SK-N-SH treated with all-trans-retinoic acid at 6 μM for 48 hours (cell line): ENCODE results near the gene L2HGDH.

Experiments
- ATAC-seq: fragments of 200-7000 bp; cut with Tn5 transposase; 3 replicates; pipeline ENCODE4 v1.9.1; 2020; ENCODE audit warnings: mild to moderate bottlenecking, moderate library complexity
- ARNTL ChIP-seq: fragments of 450-650 bp; formaldehyde crosslinking; IDR thresholded peaks from 2 replicates; pipeline ENCODE4 v1.5.0; 2020; ENCODE audit warnings: low read depth, mild to moderate bottlenecking, moderate library complexity, borderline replicate concordance
- BACH2 ChIP-seq: fragments of 250-450 bp; sonication (Bioruptor Pico); IDR thresholded peaks from 2 replicates; pipeline ENCODE4 v1.9.0; 2021; ENCODE audit warnings: mild to moderate bottlenecking, borderline replicate concordance
- CSDC2 ChIP-seq: fragments of 250-450 bp; sonication (Bioruptor Pico); IDR thresholded peaks from 2 replicates; pipeline ENCODE4 v1.5.0; 2020; ENCODE audit warnings: mild to moderate bottlenecking, moderate library complexity
- CSRNP3 ChIP-seq: fragments of 250-450 bp; sonication (Bioruptor Pico); IDR thresholded peaks from 2 replicates; pipeline ENCODE4 v1.5.1; 2021; ENCODE audit warnings: mild to moderate bottlenecking, moderate library complexity
- ESRRG ChIP-seq: fragments of 250-450 bp; sonication (Bioruptor Pico); IDR thresholded peaks from 2 replicates; pipeline ENCODE4 v1.6.1; 2021; ENCODE audit warnings: mild to moderate bottlenecking
- GLIS3 ChIP-seq: fragments of 250-450 bp; sonication (Bioruptor Pico); IDR thresholded peaks from 2 replicates; pipeline ENCODE4 v1.5.0; 2020; ENCODE audit warnings: mild to moderate bottlenecking, moderate library complexity
- ISL1 ChIP-seq: fragments of 250-450 bp; sonication (Bioruptor Pico); IDR thresholded peaks from 2 replicates; pipeline ENCODE4 v2.1.2; 2022; ENCODE audit warnings: mild to moderate bottlenecking, moderate library complexity
- OSR1 ChIP-seq: fragments of 250-450 bp; sonication (Bioruptor Pico); IDR thresholded peaks from 2 replicates; pipeline ENCODE4 v1.8.0; 2022; ENCODE audit warnings: moderate library complexity, mild to moderate bottlenecking, inconsistent platforms
- PATZ1 ChIP-seq: fragments of 250-450 bp; sonication (Bioruptor Pico); IDR thresholded peaks from 2 replicates; pipeline ENCODE4 v1.8.0; 2020; ENCODE audit warnings: mild to moderate bottlenecking, moderate library complexity, borderline replicate concordance
- PPARA ChIP-seq: fragments of 250-450 bp; sonication (Bioruptor Pico); IDR thresholded peaks from 2 replicates; pipeline ENCODE4 v1.5.0; 2020; ENCODE audit warnings: mild to moderate bottlenecking, borderline replicate concordance
- RARB ChIP-seq: fragments of 250-450 bp; sonication (Bioruptor Pico); IDR thresholded peaks from 2 replicates; pipeline ENCODE4 v1.8.0; 2021; ENCODE audit warnings: mild to moderate bottlenecking, moderate library complexity
- TCF4 ChIP-seq: fragments of 250-450 bp; sonication (Bioruptor Pico); IDR thresholded peaks from 2 replicates; pipeline ENCODE4 v1.8.0; 2021; ENCODE audit warnings: mild to moderate bottlenecking, moderate library complexity, borderline replicate concordance
- TOX ChIP-seq: fragments of 250-450 bp; sonication (Bioruptor Pico); IDR thresholded peaks from 2 replicates; pipeline ENCODE4 v1.8.0; 2021; ENCODE audit warnings: mild to moderate bottlenecking, moderate library complexity, borderline replicate concordance
- ZC3H10 ChIP-seq: fragments of 250-450 bp; sonication (Bioruptor Pico); IDR thresholded peaks from 2 replicates; pipeline ENCODE4 v1.5.1; 2021; ENCODE audit warnings: mild to moderate bottlenecking, moderate library complexity
- ZFP3 ChIP-seq: fragments of 250-450 bp; sonication (Bioruptor Pico); IDR thresholded peaks from 2 replicates; pipeline ENCODE4 v1.5.0; 2020; ENCODE audit warnings: mild to moderate bottlenecking, moderate library complexity
- ZFP30 ChIP-seq: fragments of 450-650 bp; formaldehyde crosslinking; IDR thresholded peaks from 2 replicates; pipeline ENCODE4 v1.5.0; 2022; ENCODE audit warnings: mild to moderate bottlenecking, moderate library complexity
- ZNF565 ChIP-seq: fragments of 450-650 bp; formaldehyde crosslinking; conservative IDR thresholded peaks from 2 replicates; pipeline ENCODE4 v1.5.0; 2020; ENCODE audit warnings: low read depth, mild to moderate bottlenecking, moderate library complexity
- ZNF70 ChIP-seq: fragments of 450-650 bp; formaldehyde crosslinking; IDR thresholded peaks from 2 replicates; pipeline ENCODE4 v1.5.0; 2020; ENCODE audit warnings: mild to moderate bottlenecking, moderate library complexity
- ZNF8 ChIP-seq: fragments of 450-650 bp; formaldehyde crosslinking; IDR thresholded peaks from 2 replicates; pipeline ENCODE4 v1.5.0; 2020; ENCODE audit warnings: mild to moderate bottlenecking, moderate library complexity
- TF ChIP-seq, protein P1 (sequence below): fragments of 250-450 bp; sonication (Bioruptor Pico); IDR thresholded peaks from 2 replicates; pipeline ENCODE4 v1.5.0; 2020; ENCODE audit warnings: mild to moderate bottlenecking, moderate library complexity
- TF ChIP-seq, protein P2 (sequence below): fragments of 250-450 bp; sonication (Bioruptor Pico); IDR thresholded peaks from 2 replicates; pipeline ENCODE4 v1.8.0; 2021; ENCODE audit warnings: low read depth, mild to moderate bottlenecking, moderate library complexity, borderline replicate concordance
- TF ChIP-seq, protein P3 (sequence below): fragments of 250-450 bp; sonication (Bioruptor Pico); IDR thresholded peaks from 2 replicates; pipeline ENCODE4 v1.5.1; 2020; ENCODE audit warnings: low read depth, mild to moderate bottlenecking, moderate library complexity

The L2HGDH gene

GRCh38 chr14:50353126-50353525 lies 41.1 kb upstream of the L2HGDH start:
- peak; percentile 44; the same call in 2 of the 3 replicates for ATAC-seq
- TF ChIP-seq PPARA (CRISPR knock-in tag) (no peak), ESRRG (CRISPR knock-in tag) (no peak), CSRNP3 (CRISPR knock-in tag) (no peak), ARNTL (no peak), ZFP3 (CRISPR knock-in tag) (no peak), TOX (CRISPR knock-in tag) (no peak), RARB (CRISPR knock-in tag) (no peak), GLIS3 (no peak), ZNF8 (CRISPR knock-in tag) (no peak), ZC3H10 (CRISPR knock-in tag) (no peak), PATZ1 (CRISPR knock-in tag) (no peak)
- TF ChIP-seq, protein P1, sequence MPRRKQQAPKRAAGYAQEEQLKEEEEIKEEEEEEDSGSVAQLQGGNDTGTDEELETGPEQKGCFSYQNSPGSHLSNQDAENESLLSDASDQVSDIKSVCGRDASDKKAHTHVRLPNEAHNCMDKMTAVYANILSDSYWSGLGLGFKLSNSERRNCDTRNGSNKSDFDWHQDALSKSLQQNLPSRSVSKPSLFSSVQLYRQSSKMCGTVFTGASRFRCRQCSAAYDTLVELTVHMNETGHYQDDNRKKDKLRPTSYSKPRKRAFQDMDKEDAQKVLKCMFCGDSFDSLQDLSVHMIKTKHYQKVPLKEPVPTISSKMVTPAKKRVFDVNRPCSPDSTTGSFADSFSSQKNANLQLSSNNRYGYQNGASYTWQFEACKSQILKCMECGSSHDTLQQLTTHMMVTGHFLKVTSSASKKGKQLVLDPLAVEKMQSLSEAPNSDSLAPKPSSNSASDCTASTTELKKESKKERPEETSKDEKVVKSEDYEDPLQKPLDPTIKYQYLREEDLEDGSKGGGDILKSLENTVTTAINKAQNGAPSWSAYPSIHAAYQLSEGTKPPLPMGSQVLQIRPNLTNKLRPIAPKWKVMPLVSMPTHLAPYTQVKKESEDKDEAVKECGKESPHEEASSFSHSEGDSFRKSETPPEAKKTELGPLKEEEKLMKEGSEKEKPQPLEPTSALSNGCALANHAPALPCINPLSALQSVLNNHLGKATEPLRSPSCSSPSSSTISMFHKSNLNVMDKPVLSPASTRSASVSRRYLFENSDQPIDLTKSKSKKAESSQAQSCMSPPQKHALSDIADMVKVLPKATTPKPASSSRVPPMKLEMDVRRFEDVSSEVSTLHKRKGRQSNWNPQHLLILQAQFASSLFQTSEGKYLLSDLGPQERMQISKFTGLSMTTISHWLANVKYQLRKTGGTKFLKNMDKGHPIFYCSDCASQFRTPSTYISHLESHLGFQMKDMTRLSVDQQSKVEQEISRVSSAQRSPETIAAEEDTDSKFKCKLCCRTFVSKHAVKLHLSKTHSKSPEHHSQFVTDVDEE (CRISPR knock-in tag): no peak
- TF ChIP-seq, protein P2, sequence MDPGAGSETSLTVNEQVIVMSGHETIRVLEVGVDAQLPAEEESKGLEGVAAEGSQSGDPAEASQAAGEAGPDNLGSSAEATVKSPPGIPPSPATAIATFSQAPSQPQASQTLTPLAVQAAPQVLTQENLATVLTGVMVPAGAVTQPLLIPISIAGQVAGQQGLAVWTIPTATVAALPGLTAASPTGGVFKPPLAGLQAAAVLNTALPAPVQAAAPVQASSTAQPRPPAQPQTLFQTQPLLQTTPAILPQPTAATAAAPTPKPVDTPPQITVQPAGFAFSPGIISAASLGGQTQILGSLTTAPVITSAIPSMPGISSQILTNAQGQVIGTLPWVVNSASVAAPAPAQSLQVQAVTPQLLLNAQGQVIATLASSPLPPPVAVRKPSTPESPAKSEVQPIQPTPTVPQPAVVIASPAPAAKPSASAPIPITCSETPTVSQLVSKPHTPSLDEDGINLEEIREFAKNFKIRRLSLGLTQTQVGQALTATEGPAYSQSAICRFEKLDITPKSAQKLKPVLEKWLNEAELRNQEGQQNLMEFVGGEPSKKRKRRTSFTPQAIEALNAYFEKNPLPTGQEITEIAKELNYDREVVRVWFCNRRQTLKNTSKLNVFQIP (CRISPR knock-in tag): no peak

GRCh38 chr14:50352584-50352983 lies 40.6 kb upstream of the L2HGDH start:
- TF ChIP-seq ARNTL (no peak), ZFP3 (CRISPR knock-in tag) (no peak), OSR1 (CRISPR knock-in tag) (no peak), BACH2 (CRISPR knock-in tag) (no peak), ZNF565 (CRISPR knock-in tag) (no peak), TOX (CRISPR knock-in tag) (no peak), ZNF70 (CRISPR knock-in tag) (no peak)
- peak; percentile 46; the same call in 2 of the 3 replicates for ATAC-seq

DNA sequence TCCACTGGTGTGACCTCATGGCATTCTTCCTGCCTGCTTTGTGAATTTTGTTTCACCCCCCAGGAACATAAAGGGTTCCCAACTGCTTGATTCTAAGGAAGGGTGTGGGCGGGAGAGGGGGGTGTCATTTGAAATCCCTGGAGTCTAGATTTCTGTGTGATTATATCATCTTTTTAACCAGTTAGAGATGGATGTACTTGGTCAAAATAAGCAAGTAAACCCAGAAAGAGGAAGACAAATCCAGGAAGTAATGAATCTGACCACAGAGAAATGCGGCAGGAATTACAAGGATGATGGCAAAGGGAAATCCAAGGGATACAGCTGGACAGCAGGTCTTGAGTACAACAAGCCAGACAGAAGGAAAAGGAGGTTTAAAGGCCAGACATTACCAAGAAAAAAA lies 38.9 kb upstream of the L2HGDH start:
- no peak for ATAC-seq
- no peak for TF ChIP-seq ZNF565 (CRISPR knock-in tag)
- no peak for TF ChIP-seq CSRNP3 (CRISPR knock-in tag)
- TF ChIP-seq, protein P3, sequence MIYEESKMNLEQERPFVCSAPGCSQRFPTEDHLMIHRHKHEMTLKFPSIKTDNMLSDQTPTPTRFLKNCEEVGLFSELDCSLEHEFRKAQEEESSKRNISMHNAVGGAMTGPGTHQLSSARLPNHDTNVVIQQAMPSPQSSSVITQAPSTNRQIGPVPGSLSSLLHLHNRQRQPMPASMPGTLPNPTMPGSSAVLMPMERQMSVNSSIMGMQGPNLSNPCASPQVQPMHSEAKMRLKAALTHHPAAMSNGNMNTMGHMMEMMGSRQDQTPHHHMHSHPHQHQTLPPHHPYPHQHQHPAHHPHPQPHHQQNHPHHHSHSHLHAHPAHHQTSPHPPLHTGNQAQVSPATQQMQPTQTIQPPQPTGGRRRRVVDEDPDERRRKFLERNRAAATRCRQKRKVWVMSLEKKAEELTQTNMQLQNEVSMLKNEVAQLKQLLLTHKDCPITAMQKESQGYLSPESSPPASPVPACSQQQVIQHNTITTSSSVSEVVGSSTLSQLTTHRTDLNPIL (CRISPR knock-in tag): no peak
- TF ChIP-seq PATZ1 (CRISPR knock-in tag): no peak
- TF ChIP-seq, protein P2 (CRISPR knock-in tag): no peak
- TF ChIP-seq TCF4 (CRISPR knock-in tag): no peak
- no peak for TF ChIP-seq ESRRG (CRISPR knock-in tag)
- no peak for TF ChIP-seq ARNTL
- no peak for TF ChIP-seq ZNF8 (CRISPR knock-in tag)
- TF ChIP-seq TOX (CRISPR knock-in tag): no peak
- no peak for TF ChIP-seq ZC3H10 (CRISPR knock-in tag)
- no peak for TF ChIP-seq CSDC2
- no peak for TF ChIP-seq ZFP30
- no peak for TF ChIP-seq ISL1 (CRISPR knock-in tag)
- no peak for TF ChIP-seq RARB (CRISPR knock-in tag)
- TF ChIP-seq GLIS3: no peak
- TF ChIP-seq OSR1 (CRISPR knock-in tag): no peak
- no peak for TF ChIP-seq BACH2 (CRISPR knock-in tag)
- TF ChIP-seq ZNF70 (CRISPR knock-in tag): no peak
- TF ChIP-seq, all 23 proteins: peak for 0
